H1 (cell line): ENCODE measurements around the gene DMBT1. TPM values are rescaled to one million over a fixed set of nuclear protein-coding genes. Genes with fewer than 3 reads are reported as not detected.

Experiments used
- CTCF ChIA-PET: fragments of 300-600 bp; sonication (Branson Sonifier 250); formaldehyde crosslinking; loops from one replicate; lab custom pipeline; 2021; ENCODE audit not compliant: partially characterized antibody; lab: Charles Lee
- POLR2A ChIA-PET: fragments of 300-600 bp; sonication (Branson Sonifier 250); formaldehyde crosslinking; loops from one replicate; lab custom pipeline; 2021; ENCODE audit warnings: inconsistent platforms; ENCODE audit not compliant: partially characterized antibody; lab: Charles Lee
- DNase-seq, 2 experiments: peaks; one replicate each; pipeline versions ENCODE4 v3.0.0 to v3.0.0-alpha.2; 2010 to 2022; ENCODE audit warnings: low spot score in 2 of 2, low read depth in 1 of 2, mixed read lengths in 1 of 2
- FAIRE-seq: peaks from 2 replicates; lab custom pipeline; 2011; peaks lifted over from hg19 to GRCh38; lab: Jason Lieb, UNC
- H2AFZ ChIP-seq: 2 replicates; pipeline ENCODE4 v1.8.1; 2012; ENCODE audit warnings: low read length, inconsistent platforms
- H2AK5ac ChIP-seq: 2 replicates; pipeline ENCODE4 v1.6.1; 2013; ENCODE audit warnings: low read depth, low read length
- H2BK120ac ChIP-seq: replicated peaks from 2 replicates; pipeline ENCODE3; 2013; ENCODE audit warnings: low read depth, low read length, inconsistent platforms
- H2BK12ac ChIP-seq: 2 replicates; pipeline ENCODE4 v1.6.1; 2013; ENCODE audit warnings: low read depth, low read length
- H2BK15ac ChIP-seq: 2 replicates; pipeline ENCODE4 v1.6.1; 2013; ENCODE audit warnings: low read length
- H2BK20ac ChIP-seq: 2 replicates; pipeline ENCODE4 v1.6.1; 2013; ENCODE audit warnings: low read length
- H2BK5ac ChIP-seq: 2 replicates; pipeline ENCODE4 v1.6.1; 2013; ENCODE audit warnings: low read depth, low read length
- H3K14ac ChIP-seq: 2 replicates; pipeline ENCODE4 v1.6.1; 2013; ENCODE audit warnings: inconsistent platforms; ENCODE audit not compliant: insufficient read length
- H3K18ac ChIP-seq: 2 replicates; pipeline ENCODE4 v1.6.1; 2013; ENCODE audit warnings: low read length; ENCODE audit errors: extremely low read depth
- H3K23ac ChIP-seq: 2 replicates; pipeline ENCODE4 v1.6.1; 2013; ENCODE audit warnings: inconsistent platforms; ENCODE audit not compliant: insufficient read length
- H3K23me2 ChIP-seq: 2 replicates; pipeline ENCODE4 v1.6.1; 2013; ENCODE audit warnings: low read depth, low read length
- H3K27ac ChIP-seq: 2 replicates; pipeline ENCODE4 v1.6.1; 2011; ENCODE audit warnings: low read depth, low read length, inconsistent platforms
- H3K27me3 ChIP-seq, 4 experiments: replicated peaks in 1 of 4; 1 replicate in 1 of 4; 2 replicates in 3 of 4; pipeline versions ENCODE4 v1.6.1 to v1.8.1; 2011 to 2013; ENCODE audit warnings: low read length in 3 of 4, mild to moderate bottlenecking in 3 of 4, inconsistent platforms in 2 of 4, mixed read lengths in 2 of 4, moderate library complexity in 1 of 4; ENCODE audit not compliant: control insufficient read depth in 3 of 4, insufficient read depth in 3 of 4; ENCODE audit errors: extremely low read depth in 1 of 4
- H3K36me3 ChIP-seq, 4 experiments: 2 replicates each; pipeline versions ENCODE4 v1.6.1 to v1.8.1; 2011 to 2013; ENCODE audit warnings: mild to moderate bottlenecking in 4 of 4, low read length in 3 of 4, moderate library complexity in 2 of 4, control low read depth in 1 of 4, inconsistent platforms in 1 of 4; ENCODE audit not compliant: insufficient read depth in 4 of 4, control insufficient read depth in 2 of 4
- H3K4ac ChIP-seq: replicated peaks from 2 replicates; pipeline ENCODE3; 2013; ENCODE audit warnings: low read length, low read depth, mixed read lengths, inconsistent platforms; ENCODE audit not compliant: insufficient read length
- H3K4me1 ChIP-seq, 4 experiments: replicated peaks in 1 of 4; 1 replicate in 1 of 4; 2 replicates in 3 of 4; pipeline versions ENCODE4 v1.6.1 to v1.8.1; 2011 to 2013; ENCODE audit warnings: low read length in 3 of 4, inconsistent platforms in 2 of 4, mixed read lengths in 1 of 4; ENCODE audit not compliant: insufficient read depth in 4 of 4, control insufficient read depth in 3 of 4
- H3K4me2 ChIP-seq, 2 experiments: 2 replicates each; pipeline versions ENCODE4 v1.6.1 to v1.8.1; 2011 to 2013; ENCODE audit warnings: low read depth in 2 of 2, low read length in 2 of 2, control low read depth in 1 of 2, inconsistent platforms in 1 of 2, mild to moderate bottlenecking in 1 of 2; ENCODE audit not compliant: insufficient read depth in 1 of 2
- H3K4me3 ChIP-seq, 4 experiments: fragments of 200-600, 300-600 bp in 1 of 4; sonication (generic), shearing (Covaris generic), sonication (Bioruptor Twin) in 1 of 4; 2 replicates each; pipeline versions ENCODE4 v1.5.1 to v1.8.1; 2011 to 2016; ENCODE audit warnings: low read length in 4 of 4, low read depth in 3 of 4, control low read depth in 2 of 4, inconsistent platforms in 2 of 4, mild to moderate bottlenecking in 2 of 4, mixed read lengths in 1 of 4, moderate library complexity in 1 of 4; ENCODE audit not compliant: insufficient read depth in 2 of 4; ENCODE audit errors: extremely low read depth in 1 of 4
- H3K56ac ChIP-seq: replicated peaks from 2 replicates; pipeline ENCODE3; 2013; ENCODE audit warnings: low read depth, mild to moderate bottlenecking, mixed read lengths, low read length, inconsistent platforms; ENCODE audit not compliant: insufficient read length
- H3K79me1 ChIP-seq: 2 replicates; pipeline ENCODE4 v1.6.1; 2013; ENCODE audit warnings: low read depth, low read length, control low read depth
- H3K79me2 ChIP-seq, 2 experiments: 2 replicates each; pipeline versions ENCODE4 v1.6.1 to v1.8.1; 2012 to 2013; ENCODE audit warnings: low read length in 2 of 2, mild to moderate bottlenecking in 2 of 2, inconsistent platforms in 1 of 2; ENCODE audit not compliant: insufficient read depth in 2 of 2, control insufficient read depth in 1 of 2
- H3K9ac ChIP-seq, 4 experiments: replicated peaks in 1 of 4; 1 replicate in 1 of 4; 2 replicates in 3 of 4; pipeline versions ENCODE4 v1.6.1 to v1.8.1; 2011 to 2013; ENCODE audit warnings: low read depth in 3 of 4, low read length in 3 of 4, control low read depth in 2 of 4, mild to moderate bottlenecking in 2 of 4, moderate library complexity in 2 of 4, inconsistent platforms in 1 of 4; ENCODE audit errors: extremely low read depth in 1 of 4
- H3K9me3 ChIP-seq, 2 experiments: 2 replicates each; pipeline versions ENCODE4 v1.6.1 to v1.8.1; 2012 to 2013; ENCODE audit warnings: mild to moderate bottlenecking in 2 of 2, moderate library complexity in 2 of 2, control low read depth in 1 of 2, inconsistent platforms in 1 of 2, low read depth in 1 of 2, low read length in 1 of 2, mixed read lengths in 1 of 2; ENCODE audit not compliant: insufficient read depth in 2 of 2
- H4K20me1 ChIP-seq, 2 experiments: replicated peaks in 1 of 2; 2 replicates each; pipeline versions ENCODE3 to v1.8.1; 2011 to 2013; ENCODE audit warnings: inconsistent platforms in 2 of 2, low read length in 2 of 2, mild to moderate bottlenecking in 1 of 2; ENCODE audit not compliant: insufficient read depth in 2 of 2, control insufficient read depth in 1 of 2
- H4K5ac ChIP-seq: 2 replicates; pipeline ENCODE4 v1.6.1; 2013; ENCODE audit warnings: low read length, low read depth, mixed read lengths, inconsistent platforms; ENCODE audit not compliant: insufficient read length
- H4K8ac ChIP-seq: 2 replicates; pipeline ENCODE4 v1.8.0; 2013; ENCODE audit warnings: mild to moderate bottlenecking, moderate library complexity, low read length, inconsistent platforms; ENCODE audit not compliant: insufficient read depth; ENCODE audit errors: extremely low read depth
- H4K91ac ChIP-seq: replicated peaks from 2 replicates; pipeline ENCODE3; 2013; ENCODE audit warnings: low read length, mixed read lengths, inconsistent platforms; ENCODE audit not compliant: insufficient read length
- ASH2L ChIP-seq: fragments of 200-600, 300-600 bp; sonication (generic); IDR thresholded peaks from one replicate; pipeline ENCODE4 v1.7.1; 2017; ENCODE audit warnings: low read length
- CBX8 ChIP-seq: fragments of 300-800, 300-1000 bp; sonication (generic); IDR thresholded peaks from 2 replicates; pipeline ENCODE4 v1.7.1; 2016; ENCODE audit warnings: low read depth, low read length, borderline replicate concordance
- CREB1 ChIP-seq: IDR thresholded peaks from 2 replicates; pipeline ENCODE4 v1.6.1; 2012; ENCODE audit warnings: inconsistent platforms
- CTBP2 ChIP-seq: IDR thresholded peaks from 2 replicates; pipeline ENCODE4 v1.7.0; 2011; ENCODE audit warnings: borderline replicate concordance, mild to moderate bottlenecking, moderate library complexity, mixed read lengths, low read length; ENCODE audit not compliant: insufficient read depth, insufficient read length
- EP300 ChIP-seq, 2 experiments: IDR thresholded peaks; 1 replicate in 1 of 2; 2 replicates in 1 of 2; pipeline ENCODE4 v1.6.1; 2011 to 2012; ENCODE audit warnings: low read depth in 2 of 2, low read length in 2 of 2, mild to moderate bottlenecking in 2 of 2, borderline replicate concordance in 1 of 2, inconsistent platforms in 1 of 2, moderate library complexity in 1 of 2
- GTF2F1 ChIP-seq: IDR thresholded peaks from 2 replicates; pipeline ENCODE4 v1.6.1; 2012; ENCODE audit warnings: low read depth, low read length, improper control_type of control experiment, borderline replicate concordance
- JUND ChIP-seq: IDR thresholded peaks from 2 replicates; pipeline ENCODE4 v1.6.1; 2011; ENCODE audit warnings: mild to moderate bottlenecking, improper control_type of control experiment, low read length
- PHF8 ChIP-seq: fragments of 200-600 bp; sonication (generic); conservative IDR thresholded peaks from 2 replicates; pipeline ENCODE4 v1.7.1; 2012; ENCODE audit warnings: low read depth, mild to moderate bottlenecking, inconsistent platforms, low read length, moderate library complexity
- POLR2AphosphoS5 ChIP-seq: IDR thresholded peaks from 2 replicates; pipeline ENCODE4 v1.6.1; 2011; ENCODE audit warnings: low read depth, low read length
- RBBP5 ChIP-seq: IDR thresholded peaks from 2 replicates; pipeline ENCODE4 v1.7.1; 2012; ENCODE audit warnings: low read depth, mild to moderate bottlenecking, inconsistent platforms, low read length, moderate library complexity, borderline replicate concordance
- RNF2 ChIP-seq: fragments of 200-900, 300-1000 bp; sonication (generic); IDR thresholded peaks from 2 replicates; pipeline ENCODE4 v1.7.1; 2016; ENCODE audit warnings: borderline replicate concordance, low read depth, mild to moderate bottlenecking, antibody characterized with exemption, low read length; ENCODE audit not compliant: poor library complexity, severe bottlenecking; ENCODE audit errors: missing control alignments
- RXRA ChIP-seq: IDR thresholded peaks from 2 replicates; pipeline ENCODE4 v1.6.1; 2011; ENCODE audit warnings: low read depth, mild to moderate bottlenecking, low read length, moderate library complexity; ENCODE audit not compliant: insufficient read depth
- SIRT6 ChIP-seq: IDR thresholded peaks from one replicate; pipeline ENCODE4 v1.7.1; 2012; ENCODE audit warnings: low read length, inconsistent platforms
- SP2 ChIP-seq: IDR thresholded peaks from 2 replicates; pipeline ENCODE4 v1.6.1; 2012; ENCODE audit warnings: mild to moderate bottlenecking, low read length, inconsistent platforms
- TCF12 ChIP-seq: IDR thresholded peaks from 2 replicates; pipeline ENCODE4 v1.6.1; 2011; ENCODE audit warnings: low read depth, mild to moderate bottlenecking, low read length
- WGBS, 2 experiments: shearing (Covaris generic) in 1 of 2; methylation state at CpG; one replicate each; pipeline versions ENCODE4 v1.1.6 to v1.1.7; 2013 to 2015; ENCODE audit warnings: low lambda C conversion rate in 2 of 2, mixed read lengths in 2 of 2, inconsistent platforms in 1 of 2, low coverage in 1 of 2, missing lambda C conversion rate in 1 of 2; ENCODE audit not compliant: insufficient replicate concordance in 2 of 2, insufficient coverage in 1 of 2, insufficient read length in 1 of 2; ENCODE audit errors: extremely low coverage in 1 of 2, missing lambda C conversion rate in 1 of 2; 5-methylcytosine and 5-hydroxymethylcytosine counted together
- polyA plus RNA-seq, 7 experiments: library from polyadenylated mRNA; depleted of rRNA in 3 of 7; stranded (reverse) in 5 of 7; unstranded in 2 of 7; fragments of >200 nt in 5 of 7; fragments of 200-250 nt in 2 of 7; gene quantifications; 1 replicate in 5 of 7; 2 replicates in 1 of 7; 4 replicates in 1 of 7; pipeline versions ENCODE4 v1.2.1 to v1.2.3, GENCODE V29; 2011 to 2013; ENCODE audit warnings: missing spikeins in 2 of 7, mixed read lengths in 2 of 7
- total RNA-seq: library from RNA; stranded (reverse); fragmentation: NEBNext Ultra II Directional; extraction: Animal tissue kit (Norgen Biotek cat#: 25700); gene quantifications from 2 replicates; pipeline ENCODE4 v1.2.1, GENCODE V29; 2021

DMBT1 gene
- total and polyA plus RNA-seq, 2 of the 8 experiments (the other 6 are each of a cell fraction or from before 2014, with no cell fraction given): 0.03 TPM; not detected in 1

DNA sequence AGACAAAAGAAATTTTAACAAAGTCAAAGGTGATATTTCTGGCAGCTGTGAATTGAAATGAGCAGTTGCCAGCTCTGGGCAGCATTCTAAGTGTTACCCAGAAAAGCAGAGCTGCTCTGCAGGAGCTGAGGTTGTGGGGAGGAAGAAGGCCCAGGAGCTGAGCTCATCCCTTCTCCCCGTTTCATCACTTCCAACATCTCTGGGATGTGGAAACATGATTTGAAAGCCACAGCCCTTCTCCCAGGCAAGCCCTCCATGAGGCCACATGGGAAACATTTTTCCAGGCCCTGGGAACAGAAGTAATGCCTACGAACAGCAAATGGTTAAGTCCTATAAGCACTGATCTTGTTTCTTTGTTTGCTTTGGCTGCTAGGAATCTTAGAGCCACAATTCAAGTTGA, 10.9 kb upstream of the DMBT1 start:
- no peak overlapping the region for H4K8ac ChIP-seq
- no peak overlapping the region for H4K5ac ChIP-seq
- H3K9ac ChIP-seq: no peak overlapping the region
- H2BK12ac ChIP-seq: no peak overlapping the region
- H2BK120ac ChIP-seq: no peak overlapping the region
- H3K79me2 ChIP-seq: no peaks in the 10 kb centered on the region
- no peak overlapping the region for H3K23ac ChIP-seq
- no peak overlapping the region for H2AK5ac ChIP-seq
- no peak overlapping the region for H2BK15ac ChIP-seq
- no peak overlapping the region for H3K56ac ChIP-seq
- ChIA-PET POLR2A (no interaction called here), CTCF (interaction anchor here (5.0 kb wide), 1 partner anchor 17 kb away, joined by 33 read pairs; no protein-coding TSS in a partner anchor)
- no peak overlapping the region for H3K18ac ChIP-seq
- DNase-seq (no peak), FAIRE-seq (no peak)
- H2BK20ac ChIP-seq: no peak overlapping the region
- H3K9me3 ChIP-seq: no peaks in the 10 kb centered on the region
- H2BK5ac ChIP-seq: no peak overlapping the region
- WGBS, 2 experiments: 91% methylated on average over 2 of the region's 2 CpGs; no CpG with 5 or more reads in 1 of the 2 experiments
- no peak overlapping the region for H3K4me2 ChIP-seq
- H3K4me1 ChIP-seq: no peaks in the 10 kb centered on the region
- H3K23me2 ChIP-seq: no peaks in the 10 kb centered on the region
- H3K14ac ChIP-seq: no peak overlapping the region
- no peaks in the 10 kb centered on the region for H3K79me1 ChIP-seq
- no peak overlapping the region for H3K4ac ChIP-seq
- H3K4me3 ChIP-seq: no peak overlapping the region
- H3K27ac ChIP-seq: no peak overlapping the region
- no peak overlapping the region for H4K91ac ChIP-seq
- H2AFZ ChIP-seq: no peak overlapping the region
- H3K27me3 ChIP-seq: no peaks in the 10 kb centered on the region
- H4K20me1 ChIP-seq: no peaks in the 10 kb centered on the region
- H3K36me3 ChIP-seq: no peaks in the 10 kb centered on the region
- TF ChIP-seq GTF2F1 (no peak), TCF12 (no peak), CBX8 (no peak), JUND (no peak), PHF8 (no peak), SIRT6 (no peak), CTBP2 (no peak), RXRA (no peak), RNF2 (no peak), ASH2L (no peak), EP300 (IDR thresholded peaks at IDR 0.05; ENCODE audit: borderline replicate concordance in 1 of 2, low read depth in 2 of 2, low read length in 2 of 2) (no peak), RBBP5 (no peak), CREB1 (no peak), POLR2AphosphoS5 (no peak), SP2 (no peak)
